ENCODE measurements around the gene SELENOF.
"Not testable (repeated sequence)": the region's sequence is repeated elsewhere in the genome, so short reads cannot be mapped to it uniquely, and the experiment has no call there.

DNA sequence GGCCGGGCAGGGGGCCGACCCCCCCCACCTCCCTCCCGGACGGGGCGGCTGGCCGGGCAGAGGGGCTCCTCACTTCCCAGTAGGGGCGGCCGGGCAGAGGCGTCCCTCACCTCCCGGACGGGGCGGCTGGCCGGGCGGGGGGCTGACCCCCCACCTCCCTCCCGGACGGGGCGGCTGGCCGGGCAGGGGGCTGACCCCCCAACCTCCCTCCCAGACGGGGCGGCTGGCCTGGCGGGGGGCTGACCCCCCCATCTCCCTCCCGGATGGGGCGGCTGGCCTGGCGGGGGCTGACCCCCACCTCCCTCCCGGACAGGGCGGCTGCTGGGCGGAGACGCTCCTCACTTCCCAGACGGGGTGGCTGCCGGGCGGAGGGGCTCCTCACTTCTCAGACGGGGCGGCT is 14.5 kb downstream of the SELENOF start:
- TF ChIP-seq, protein P1, sequence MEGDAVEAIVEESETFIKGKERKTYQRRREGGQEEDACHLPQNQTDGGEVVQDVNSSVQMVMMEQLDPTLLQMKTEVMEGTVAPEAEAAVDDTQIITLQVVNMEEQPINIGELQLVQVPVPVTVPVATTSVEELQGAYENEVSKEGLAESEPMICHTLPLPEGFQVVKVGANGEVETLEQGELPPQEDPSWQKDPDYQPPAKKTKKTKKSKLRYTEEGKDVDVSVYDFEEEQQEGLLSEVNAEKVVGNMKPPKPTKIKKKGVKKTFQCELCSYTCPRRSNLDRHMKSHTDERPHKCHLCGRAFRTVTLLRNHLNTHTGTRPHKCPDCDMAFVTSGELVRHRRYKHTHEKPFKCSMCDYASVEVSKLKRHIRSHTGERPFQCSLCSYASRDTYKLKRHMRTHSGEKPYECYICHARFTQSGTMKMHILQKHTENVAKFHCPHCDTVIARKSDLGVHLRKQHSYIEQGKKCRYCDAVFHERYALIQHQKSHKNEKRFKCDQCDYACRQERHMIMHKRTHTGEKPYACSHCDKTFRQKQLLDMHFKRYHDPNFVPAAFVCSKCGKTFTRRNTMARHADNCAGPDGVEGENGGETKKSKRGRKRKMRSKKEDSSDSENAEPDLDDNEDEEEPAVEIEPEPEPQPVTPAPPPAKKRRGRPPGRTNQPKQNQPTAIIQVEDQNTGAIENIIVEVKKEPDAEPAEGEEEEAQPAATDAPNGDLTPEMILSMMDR (IDR thresholded peaks at IDR 0.05; ENCODE audit: low read depth, low read length) = not testable (repeated sequence)
- TF ChIP-seq EZH2phosphoT487 (IDR thresholded peaks at IDR 0.05; ENCODE audit: low read depth) = not testable (repeated sequence)
